ENCODE measurements around the gene NXPH3.
A peak's percentile ranks its signal among the peaks of the same experiment; 100 is the strongest.

NXPH3 gene

GRCh38 chr17:49576088-49576916 is 631 bp downstream of the NXPH3 start:
- peak; percentile 17 for DNase-seq

- DNase-seq = no peak
Measured at GRCh38 chr17:49576917-49577649, 1.4 kb downstream of the NXPH3 start.

- no peak for DNase-seq
Measured at GRCh38 chr17:49577650-49577934, 1.9 kb downstream of the NXPH3 start.

- no peak for DNase-seq
Measured at GRCh38 chr17:49577963-49578362, 2.3 kb downstream of the NXPH3 start.

GRCh38 chr17:49578414-49578813 is 2.7 kb downstream of the NXPH3 start:
- DNase-seq = no peak

- no peak for DNase-seq
Measured at GRCh38 chr17:49578952-49579500, 3.4 kb downstream of the NXPH3 start.

GRCh38 chr17:49579522-49579921 is 3.9 kb downstream of the NXPH3 start:
- no peak for DNase-seq

GRCh38 chr17:49580055-49580721 is 4.5 kb downstream of the NXPH3 start:
- no peak for DNase-seq

- no peak for DNase-seq
Measured at GRCh38 chr17:49580981-49581647, 5.4 kb downstream of the NXPH3 start.

- DNase-seq = no peak
Measured at GRCh38 chr17:49581648-49581998, 6.0 kb downstream of the NXPH3 start.

- DNase-seq = no peak
Measured at GRCh38 chr17:49582055-49582722, 6.5 kb downstream of the NXPH3 start.

- peak; percentile 16 for DNase-seq
Measured at GRCh38 chr17:49582789-49583188, 7.1 kb downstream of the NXPH3 start.

- no peak for DNase-seq
Measured at GRCh38 chr17:49583226-49583625, 7.6 kb downstream of the NXPH3 start.

- no peak for DNase-seq
Measured at GRCh38 chr17:49583889-49584288, 8.2 kb downstream of the NXPH3 start.

- DNase-seq = no peak
Measured at GRCh38 chr17:49585422-49586027, 9.9 kb downstream of the NXPH3 start.

- DNase-seq = no peak
Measured at GRCh38 chr17:49587366-49588073, 11.8 kb downstream of the NXPH3 start.

GRCh38 chr17:49588312-49588711 is 12.6 kb downstream of the NXPH3 start:
- no peak for DNase-seq

- DNase-seq = peak; percentile 28
Measured at GRCh38 chr17:49588726-49589576, 13.3 kb downstream of the NXPH3 start.

GRCh38 chr17:49589577-49589927 is 13.9 kb downstream of the NXPH3 start:
- DNase-seq = no peak

GRCh38 chr17:49590874-49591273 is 15.2 kb downstream of the NXPH3 start:
- DNase-seq = no peak

- no peak for DNase-seq
Measured at GRCh38 chr17:49592263-49592662, 16.6 kb downstream of the NXPH3 start.

All from fibroblast of skin of right quadriceps (primary cell).